Right cardiac atrium (tissue), 5 donors: ENCODE results near the gene MAP3K3. TPM values are rescaled to one million over a fixed set of nuclear protein-coding genes. Genes with fewer than 3 reads are reported as not detected.

ENCODE experiments used
- ATAC-seq, 2 donors: fragments of 200-7000 bp; cut with Tn5 transposase; one replicate each; pipeline versions ENCODE4 v1.8.0 to v1.9.1; 2020; ENCODE audit warnings: moderate library complexity in 2 of 2, mild to moderate bottlenecking in 1 of 2
- DNase-seq, 3 donors: peaks; one replicate each; pipeline ENCODE4 v3.0.0-alpha.2; 2020
- H3K27ac ChIP-seq: one replicate; pipeline ENCODE4 v1.5.1; 2013; ENCODE audit warnings: mild to moderate bottlenecking, low read length, control low read depth, moderate library complexity
- H3K27me3 ChIP-seq: one replicate; pipeline ENCODE4 v1.6.1; 2013; ENCODE audit not compliant: control insufficient read depth, insufficient read depth
- H3K4me1 ChIP-seq: one replicate; pipeline ENCODE4 v1.6.1; 2013; ENCODE audit warnings: low read length; ENCODE audit not compliant: control insufficient read depth, insufficient read depth
- H3K4me3 ChIP-seq: one replicate; pipeline ENCODE4 v1.5.1; 2013; ENCODE audit warnings: low read length, control low read depth
- H3K9me3 ChIP-seq: one replicate; pipeline ENCODE4 v1.6.1; 2013; ENCODE audit warnings: low read length; ENCODE audit not compliant: control insufficient read depth
- WGBS: extraction: QIAGEN DNeasy Blood & Tissue Kit; methylation state at CpG from one replicate; pipeline ENCODE4 v1.1.7; 2013; 5-methylcytosine and 5-hydroxymethylcytosine counted together
- intact Hi-C, 4 donors: fragments of 100-400 bp; cut with DNase I; formaldehyde crosslinking; loops; one replicate each; pipeline versions ENCODE4 v1.11.0 to v1.14.0; 2022 to 2023
- long read RNA-seq, 4 donors: library from polyadenylated mRNA; unstranded; transcript quantifications; one replicate each; pipeline ENCODE4 v2.0.0, GENCODE V29; 2020 to 2021
- polyA plus RNA-seq: library from polyadenylated mRNA; stranded (reverse); fragments of 200-250 nt; gene quantifications from one replicate; pipeline ENCODE4 v1.2.3, GENCODE V29; 2013
- total RNA-seq, 4 donors: library from RNA; stranded (reverse); fragmentation: NEBNext Ultra II Directional; extraction: Animal tissue kit (Norgen Biotek cat#: 25700); gene quantifications; one replicate each; pipeline ENCODE4 v1.2.1, GENCODE V29; 2021
- donor health status: healthy with polysubstance abuse.
- donor health status: DM: no; HTN: yes; CAD: no.
- donor health status: DM: no; HTN: no; CAD: no.
- donor health status: DM: no; HTN: yes; CAD: no; lungs with severe emphysema.
- donor health status: DM: yes; HTN: yes; CAD: no.

Gene MAP3K3
- total RNA-seq (10 to 100 TPM; 47.1 to 51.0 (median 48.6) TPM), polyA plus RNA-seq (32.6 TPM)
- long read RNA-seq, donor 1, full-length matches to known transcripts: 68 of 135 reads
- long read RNA-seq, donor 1, partial matches to known transcripts: 44 of 135 reads
- long read RNA-seq, donor 1, other reads (novel, unspliced or antisense): 23 of 135 reads
- long read RNA-seq, donor 2, full-length matches to known transcripts: 31 of 49 reads
- long read RNA-seq, donor 2, partial matches to known transcripts: 11 of 49 reads
- long read RNA-seq, donor 2, other reads (novel, unspliced or antisense): 7 of 49 reads
- long read RNA-seq, donor 3, partial matches to known transcripts: 31 of 54 reads
- long read RNA-seq, donor 3, other reads (novel, unspliced or antisense): 18 of 54 reads
- long read RNA-seq, donor 4, full-length matches to known transcripts: 26 of 48 reads
- long read RNA-seq, donor 4, partial matches to known transcripts: 9 of 48 reads
- long read RNA-seq, donor 4, other reads (novel, unspliced or antisense): 13 of 48 reads

DNA sequence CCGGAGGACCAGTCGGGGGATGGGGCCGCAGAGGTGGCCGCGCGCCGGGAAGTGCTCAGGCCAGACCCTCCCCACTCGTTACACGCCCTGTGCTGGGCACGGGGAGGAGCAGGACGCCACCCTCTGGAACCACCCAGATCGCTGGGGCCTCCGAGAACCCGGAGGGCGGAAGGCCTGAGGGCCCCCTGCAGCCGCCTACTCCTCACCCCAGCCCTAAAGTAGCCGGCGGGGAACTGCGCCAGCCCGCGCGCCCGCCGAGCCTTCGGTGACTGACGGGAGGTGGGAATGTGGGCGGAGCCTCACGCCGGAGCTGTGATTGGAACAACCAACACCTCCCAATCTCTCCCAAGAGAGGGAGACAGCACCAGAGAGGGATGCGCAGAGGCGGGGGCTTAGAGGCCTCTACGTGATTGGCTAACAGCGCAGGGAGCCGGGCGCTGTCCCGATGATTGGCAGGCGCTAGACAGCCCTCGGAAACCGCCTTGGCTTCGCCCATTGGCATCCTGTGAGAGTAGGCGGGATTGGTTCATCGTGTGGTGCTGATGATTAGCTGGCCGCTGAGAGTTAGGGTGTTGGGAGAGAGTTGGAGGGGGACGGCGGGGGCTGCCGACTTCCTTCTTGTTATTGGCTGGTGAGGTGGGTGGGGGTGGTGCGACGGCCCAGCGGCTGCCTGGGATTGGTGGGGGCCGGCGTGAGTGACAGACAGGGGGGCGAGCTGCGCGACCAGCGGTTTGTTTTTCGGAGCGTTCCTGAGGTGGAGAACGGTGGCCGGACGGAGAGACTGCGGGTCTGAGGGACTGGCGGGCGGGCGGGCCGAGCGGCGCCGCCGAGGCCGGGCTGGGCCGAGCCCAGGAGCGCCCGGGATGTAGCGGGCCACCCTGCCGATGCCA is at the start of gene MAP3K3:
TSS of gene MAP3K3 (plus strand) at position 734 of the 890 bp plus-strand sequence. CDS start 343 bp downstream, outside the sequence.
- peak within 1 kb of the TSS; percentile 87 for H3K4me3 ChIP-seq
- peaks cover 2% of the 10 kb centered on the region for H3K4me1 ChIP-seq
- no peaks in the 10 kb centered on the region for H3K9me3 ChIP-seq
- no peaks in the 10 kb centered on the region for H3K27me3 ChIP-seq
- intact Hi-C loops: no loop called here
- peak; percentile 99 for DNase-seq
- peak; percentile 97 for ATAC-seq
- under 1% methylated on average over 75 of the region's 75 CpGs for WGBS
- peak within 1 kb of the TSS; percentile 89 for H3K27ac ChIP-seq

DNA sequence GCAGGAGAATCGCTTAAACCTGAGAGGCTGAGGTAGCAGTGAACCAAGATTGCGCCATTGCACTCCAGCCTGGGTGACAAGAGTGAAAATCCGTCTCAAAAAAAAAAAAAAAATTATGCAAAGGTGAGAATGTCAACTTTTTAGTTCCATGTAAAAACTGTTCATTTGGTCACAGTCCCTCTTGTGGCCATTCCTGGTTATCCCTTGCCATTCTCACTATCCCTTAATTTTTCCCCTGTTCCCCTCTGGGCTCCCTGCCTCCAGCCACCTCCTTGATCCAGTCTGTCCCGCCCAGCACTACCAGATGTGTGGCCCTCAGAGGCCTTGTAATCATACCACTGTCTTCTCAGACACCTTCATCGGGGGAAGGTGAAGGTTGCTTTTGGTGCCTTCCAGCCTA is 48.6 kb upstream of the MAP3K3 start:
- WGBS: 86% methylated on average over 5 of the region's 5 CpGs
- Histone ChIP-seq H3K9me3 (no peaks in the 10 kb centered on the region), H3K4me1 (no peaks in the 10 kb centered on the region), H3K27ac (no peak overlapping the region), H3K27me3 (no peaks in the 10 kb centered on the region), H3K4me3 (no peak overlapping the region)
- ATAC-seq (no peak), DNase-seq (no peak)
- intact Hi-C loops: no loop called here

GRCh38 chr17:63578027-63578768 is 44.0 kb upstream of the MAP3K3 start:
- Histone ChIP-seq H3K4me3 (no peak overlapping the region), H3K4me1 (no peaks in the 10 kb centered on the region), H3K27me3 (no peaks in the 10 kb centered on the region), H3K9me3 (no peaks in the 10 kb centered on the region), H3K27ac (no peak overlapping the region)
- ATAC-seq (peak in 1 of 2 donors; percentile 34), DNase-seq (no peak)
- WGBS: 58% methylated on average over 7 of the region's 7 CpGs
- intact Hi-C loops: no loop called here

DNA sequence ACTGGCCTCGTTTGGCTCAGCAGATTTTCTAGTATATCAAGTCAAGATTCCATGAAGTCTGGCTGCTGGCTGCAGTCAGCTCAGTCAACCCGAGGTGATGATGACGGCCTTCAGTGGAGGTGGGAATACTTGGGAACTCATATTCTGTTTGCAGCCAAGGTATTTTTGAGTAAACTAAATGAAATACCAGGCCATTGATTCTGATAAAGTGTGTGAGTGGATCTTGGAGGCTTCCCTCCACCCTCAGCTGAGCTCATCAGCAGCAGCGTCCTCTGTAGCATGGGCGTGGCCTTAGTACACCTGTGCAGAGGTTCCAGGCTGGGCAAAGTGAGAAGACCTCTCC is 43.5 kb upstream of the MAP3K3 start:
- H3K27ac ChIP-seq: no peak overlapping the region
- no peak overlapping the region for H3K4me3 ChIP-seq
- intact Hi-C loops: no loop called here
- no peaks in the 10 kb centered on the region for H3K9me3 ChIP-seq
- no peaks in the 10 kb centered on the region for H3K27me3 ChIP-seq
- 65% methylated on average over 5 of the region's 5 CpGs for WGBS
- ATAC-seq (no peak), DNase-seq (no peak)
- no peaks in the 10 kb centered on the region for H3K4me1 ChIP-seq

DNA sequence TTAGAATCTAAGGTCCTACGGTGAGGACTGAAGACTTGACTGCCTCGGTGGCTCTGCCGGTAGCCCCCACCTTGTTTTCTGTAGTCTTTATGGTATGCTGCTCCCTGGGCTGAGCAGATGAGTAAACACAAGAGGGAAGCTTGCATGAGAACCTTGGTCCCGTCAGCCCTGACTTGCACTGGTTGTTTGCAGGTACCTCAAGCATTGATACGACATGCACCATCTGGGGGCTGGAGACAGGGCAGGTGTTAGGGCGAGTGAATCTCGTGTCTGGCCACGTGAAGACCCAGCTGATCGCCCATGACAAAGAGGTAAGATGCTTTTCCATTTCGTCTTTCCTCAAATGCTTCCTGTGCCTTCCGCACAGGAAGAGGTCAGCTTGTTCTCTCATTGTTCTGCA is 42.6 kb upstream of the MAP3K3 start:
- H3K27me3 ChIP-seq: no peaks in the 10 kb centered on the region
- no peaks in the 10 kb centered on the region for H3K9me3 ChIP-seq
- 69% methylated on average over 11 of the region's 11 CpGs for WGBS
- intact Hi-C loops: no loop called here
- no peak for DNase-seq
- no peak overlapping the region for H3K4me3 ChIP-seq
- H3K27ac ChIP-seq: no peak overlapping the region
- no peaks in the 10 kb centered on the region for H3K4me1 ChIP-seq
- ATAC-seq: peak in 1 of 2 donors; percentile 33

DNA sequence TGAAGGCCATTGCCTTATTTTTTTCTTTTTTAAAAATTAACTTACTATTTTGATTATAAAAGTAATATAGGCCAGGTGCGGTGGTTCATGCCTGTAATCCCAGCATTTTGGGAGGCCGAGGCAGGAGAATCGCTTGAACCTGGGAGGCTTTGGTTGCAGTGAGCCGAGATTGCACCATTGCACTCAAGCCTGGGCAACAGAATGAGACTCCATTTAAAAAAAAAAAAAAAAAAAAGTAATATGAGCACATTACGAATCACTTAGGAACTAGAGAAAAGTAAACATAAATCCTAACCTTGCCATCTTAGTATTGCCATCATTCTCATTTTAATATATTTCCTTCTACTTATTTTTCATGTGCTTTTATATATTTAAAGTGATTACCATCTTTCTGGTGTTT is 34.4 kb upstream of the MAP3K3 start:
- 96% methylated on average over 5 of the region's 5 CpGs for WGBS
- no peak overlapping the region for H3K27ac ChIP-seq
- H3K4me3 ChIP-seq: no peak overlapping the region
- no peaks in the 10 kb centered on the region for H3K9me3 ChIP-seq
- ATAC-seq (no peak), DNase-seq (no peak)
- intact Hi-C loops: no loop called here
- no peaks in the 10 kb centered on the region for H3K4me1 ChIP-seq
- H3K27me3 ChIP-seq: no peaks in the 10 kb centered on the region

GRCh38 chr17:63588797-63589196 is 33.4 kb upstream of the MAP3K3 start:
- intact Hi-C loops: no loop called here
- DNase-seq (no peak), ATAC-seq (no peak)
- no peaks in the 10 kb centered on the region for H3K27me3 ChIP-seq
- H3K27ac ChIP-seq: no peak overlapping the region
- H3K4me1 ChIP-seq: no peaks in the 10 kb centered on the region
- H3K9me3 ChIP-seq: no peaks in the 10 kb centered on the region
- 87% methylated on average over 11 of the region's 11 CpGs for WGBS
- H3K4me3 ChIP-seq: no peak overlapping the region

DNA sequence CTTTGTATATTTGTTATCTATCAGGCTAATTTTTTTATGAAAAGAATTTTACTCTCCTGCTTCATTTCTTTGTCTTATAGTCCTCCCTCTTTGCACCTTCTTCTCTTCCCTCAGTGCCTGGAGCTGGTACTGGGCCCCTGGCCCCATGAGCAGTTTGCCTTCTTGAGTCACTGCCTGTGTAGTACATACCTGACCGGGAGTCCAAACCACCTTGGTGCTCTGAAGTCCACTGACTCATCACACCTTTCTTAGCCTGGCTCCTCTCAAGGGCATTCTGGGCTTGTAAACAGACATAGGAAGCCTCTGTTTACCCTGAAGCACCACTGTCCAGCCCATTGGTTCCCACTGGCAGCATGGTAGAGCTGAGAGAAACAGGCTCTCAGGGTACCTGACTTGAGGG is 32.6 kb upstream of the MAP3K3 start:
- Histone ChIP-seq H3K4me1 (no peaks in the 10 kb centered on the region), H3K9me3 (no peaks in the 10 kb centered on the region), H3K27me3 (no peaks in the 10 kb centered on the region), H3K27ac (no peak overlapping the region), H3K4me3 (no peak overlapping the region)
- no peak for ATAC-seq
- intact Hi-C loops: no loop called here
- 89% methylated on average over 1 of the region's 1 CpG for WGBS
- DNase-seq: no peak

DNA sequence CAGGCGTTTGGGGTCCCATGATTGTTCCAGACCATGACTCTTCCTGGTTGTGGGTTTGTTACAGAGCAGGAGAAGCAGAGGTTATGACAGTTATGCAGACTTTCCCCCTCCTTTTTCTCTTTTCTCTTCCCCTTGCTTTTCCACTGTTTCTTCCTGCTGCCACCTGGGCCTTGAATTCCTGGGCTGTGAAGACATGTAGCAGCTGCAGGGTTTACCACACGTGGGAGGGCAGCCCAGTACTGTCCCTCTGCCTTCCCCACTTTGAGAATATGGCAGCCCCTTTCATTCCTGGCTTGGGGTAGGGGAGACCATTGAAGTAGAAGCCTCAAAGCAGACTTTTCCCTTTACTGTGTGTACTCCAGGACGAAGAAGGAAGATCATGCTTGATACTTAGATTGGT is 29.4 kb upstream of the MAP3K3 start:
- intact Hi-C loops: no loop called here
- Histone ChIP-seq H3K9me3 (no peaks in the 10 kb centered on the region), H3K27ac (no peak overlapping the region), H3K4me3 (no peak overlapping the region), H3K27me3 (no peaks in the 10 kb centered on the region), H3K4me1 (no peaks in the 10 kb centered on the region)
- no peak for ATAC-seq
- no peak for DNase-seq
- WGBS: 81% methylated on average over 3 of the region's 3 CpGs

- 99% methylated on average over 3 of the region's 3 CpGs for WGBS
- Histone ChIP-seq H3K4me1 (no peaks in the 10 kb centered on the region), H3K4me3 (no peak overlapping the region), H3K9me3 (no peaks in the 10 kb centered on the region), H3K27ac (no peak overlapping the region), H3K27me3 (no peaks in the 10 kb centered on the region)
- DNase-seq (no peak), ATAC-seq (no peak)
- intact Hi-C loops: no loop called here
These were observed 27.1 kb upstream of the MAP3K3 start for GRCh38 chr17:63595132-63595531.
